MCF 10A (cell line): Measurements from ENCODE around the gene HECTD4. TPM values are rescaled to one million over a fixed set of nuclear protein-coding genes. Genes with fewer than 3 reads are reported as not detected.

Experiments
- BruUV-seq: library from RNA; stranded (reverse); fragments of 400-500 nt; replicated peaks from 2 replicates; lab custom pipeline; 2021; lab: Mats Ljungman, UMichigan
- CTCF ChIA-PET: fragments of 300-600 bp; sonication (Branson Sonifier 250); formaldehyde crosslinking; extraction: SDS; loops from one replicate; lab custom pipeline; 2021; ENCODE audit warnings: antibody characterized with exemption, inconsistent platforms; lab: Yijun Ruan, JAX
- POLR2A ChIA-PET: fragments of 300-600, 350-650 bp; sonication (Branson Sonifier 250); formaldehyde crosslinking; extraction: SDS; loops from one replicate; lab custom pipeline; 2020; ENCODE audit warnings: antibody characterized with exemption, inconsistent platforms; lab: Yijun Ruan, JAX
- DNase-seq: peaks from one replicate; pipeline ENCODE4 v3.0.0-alpha.2; 2018; ENCODE audit not compliant: unreplicated experiment
- H3K27ac Mint-ChIP-seq: one replicate; pipeline ENCODE4 v1.8.0; 2022; ENCODE audit warnings: mild to moderate bottlenecking, low read depth, mixed read lengths; ENCODE audit not compliant: unreplicated experiment
- H3K27me3 Mint-ChIP-seq: one replicate; pipeline ENCODE4 v1.8.0; 2022; ENCODE audit warnings: mixed read lengths; ENCODE audit not compliant: insufficient read depth, unreplicated experiment
- H3K36me3 Mint-ChIP-seq: one replicate; pipeline ENCODE4 v1.8.0; 2022; ENCODE audit warnings: mild to moderate bottlenecking, moderate library complexity, mixed read lengths; ENCODE audit not compliant: insufficient read depth, unreplicated experiment
- H3K4me1 Mint-ChIP-seq: one replicate; pipeline ENCODE4 v1.8.0; 2022; ENCODE audit warnings: mixed read lengths; ENCODE audit not compliant: insufficient read depth, unreplicated experiment
- H3K4me3 Mint-ChIP-seq: one replicate; pipeline ENCODE4 v1.8.0; 2022; ENCODE audit warnings: mild to moderate bottlenecking, moderate library complexity, mixed read lengths; ENCODE audit not compliant: unreplicated experiment
- H3K9me3 Mint-ChIP-seq: one replicate; pipeline ENCODE4 v1.8.0; 2022; ENCODE audit warnings: mixed read lengths; ENCODE audit not compliant: unreplicated experiment
- CTCF ChIP-seq: fragments of 200-600 bp; IDR thresholded peaks from one replicate; pipeline ENCODE4 v1.8.0; 2022; ENCODE audit warnings: antibody characterized with exemption, mild to moderate bottlenecking; ENCODE audit not compliant: unreplicated experiment
- intact Hi-C: fragments of 100-400 bp; cut with micrococcal nuclease; formaldehyde crosslinking; loops from 2 replicates; pipeline ENCODE4 v1.14.1; 2022
- total RNA-seq: library from RNA; stranded (reverse); gene quantifications from 2 replicates; pipeline ENCODE4 v1.2.3, GENCODE V29; 2022

HECTD4 gene
- total RNA-seq, 1 experiment from 2014 or later: 35.2 TPM

- no peak for DNase-seq
- Mint-ChIP-seq H3K4me3 (no peak overlapping the region), H3K27ac (no peak overlapping the region), H3K36me3 (no peaks in the 10 kb centered on the region), H3K9me3 (no peaks in the 10 kb centered on the region), H3K4me1 (no peaks in the 10 kb centered on the region), H3K27me3 (no peaks in the 10 kb centered on the region)
- intact Hi-C loops: no loop called here
- BruUV-seq: no TSS peak
- POLR2A ChIA-PET: interaction anchor here (0.8 kb wide), 1 partner anchor 41 kb away, joined by 3 read pairs; no protein-coding TSS in a partner anchor
- no peak for TF ChIP-seq CTCF
- CTCF ChIA-PET: no interaction called here
These were observed 21.0 kb downstream of the HECTD4 start for GRCh38 chr12:112361271-112361670.

GRCh38 chr12:112359290-112359689 is 22.9 kb downstream of the HECTD4 start:
- CTCF ChIA-PET: no interaction called here
- POLR2A ChIA-PET: interaction anchor here (0.6 kb wide), 1 partner anchor 128 kb away, joined by 3 read pairs; no protein-coding TSS in a partner anchor
- Mint-ChIP-seq H3K27me3 (no peaks in the 10 kb centered on the region), H3K9me3 (no peaks in the 10 kb centered on the region), H3K4me3 (no peak overlapping the region), H3K27ac (no peak overlapping the region), H3K36me3 (no peaks in the 10 kb centered on the region), H3K4me1 (peaks cover 5% of the 10 kb centered on the region)
- no peak for DNase-seq
- intact Hi-C loops: no loop called here
- no peak for TF ChIP-seq CTCF
- BruUV-seq: no TSS peak

- CTCF ChIA-PET: interaction anchor here (0.6 to 0.8 kb wide), 2 partner anchors 120 to 666 kb away, joined by 3 to 5 read pairs; no protein-coding TSS in a partner anchor
- Mint-ChIP-seq H3K9me3 (no peaks in the 10 kb centered on the region), H3K4me1 (peaks cover 6% of the 10 kb centered on the region), H3K36me3 (no peaks in the 10 kb centered on the region), H3K27me3 (no peaks in the 10 kb centered on the region), H3K4me3 (no peak overlapping the region), H3K27ac (no peak overlapping the region)
- POLR2A ChIA-PET: interaction anchor here (1.0 kb wide), 1 partner anchor 30 kb away, joined by 3 read pairs; no protein-coding TSS in a partner anchor
- no peak for TF ChIP-seq CTCF
- BruUV-seq: no TSS peak
- intact Hi-C loops: no loop called here
- no peak for DNase-seq
These were observed 25.0 kb downstream of the HECTD4 start for GRCh38 chr12:112357214-112357613.

- CTCF ChIA-PET: interaction anchor here (0.7 to 1.0 kb wide), 2 partner anchors 9 to 187 kb away, joined by 3 read pairs; no protein-coding TSS in a partner anchor
- BruUV-seq: no TSS peak
These were observed 27.8 kb downstream of the HECTD4 start for GRCh38 chr12:112354399-112354798.

More at GRCh38 chr12:112354399-112354798, 27.8 kb downstream of the HECTD4 start:
- POLR2A ChIA-PET: no interaction called here
- peak; percentile 29 for DNase-seq
- Mint-ChIP-seq H3K27ac (no peak overlapping the region), H3K36me3 (no peaks in the 10 kb centered on the region), H3K4me3 (no peak overlapping the region), H3K27me3 (no peaks in the 10 kb centered on the region), H3K4me1 (peaks cover 19% of the 10 kb centered on the region), H3K9me3 (no peaks in the 10 kb centered on the region)
- intact Hi-C loops: no loop called here
- no peak for TF ChIP-seq CTCF
